K562 (cell line): ENCODE results near the gene FAM124A.

Experiments used
- CEBPB ChIP-seq: fragments of 450-650 bp; IDR thresholded peaks from 2 replicates; pipeline ENCODE4 v1.6.1; 2016; ENCODE audit warnings: missing genetic modification characterization, missing compliant biosample characterization
- CGGBP1 ChIP-seq: fragments of 250-450 bp; sonication (Bioruptor Pico); IDR thresholded peaks from 2 replicates; pipeline ENCODE4 v1.9.0; 2021; ENCODE audit warnings: mild to moderate bottlenecking
- CTCF ChIP-seq, 3 experiments: IDR thresholded peaks in 2 of 3; conservative IDR thresholded peaks in 1 of 3; 2 replicates each; pipeline ENCODE4 v1.5.1; 2011 to 2012; ENCODE audit warnings: low read length in 3 of 3, mild to moderate bottlenecking in 3 of 3, control low read depth in 2 of 3, improper control_type of control experiment in 1 of 3, inconsistent platforms in 1 of 3, low read depth in 1 of 3, mixed read lengths in 1 of 3, moderate library complexity in 1 of 3; ENCODE audit not compliant: insufficient read depth in 2 of 3
- E2F4 ChIP-seq: sonication (generic); formaldehyde crosslinking; IDR thresholded peaks from 2 replicates; pipeline ENCODE4 v1.8.0; 2022; ENCODE audit warnings: mild to moderate bottlenecking, low read depth, missing genetic modification reagents
- EHMT2 ChIP-seq: fragments of 450-650 bp; IDR thresholded peaks from 2 replicates; pipeline ENCODE4 v1.6.1; 2018; ENCODE audit warnings: antibody characterized with exemption
- EP300 ChIP-seq: IDR thresholded peaks from 2 replicates; pipeline ENCODE4 v1.6.1; 2012; ENCODE audit warnings: low read length, improper control_type of control experiment
- HDAC2 ChIP-seq: fragments of 450-650 bp; IDR thresholded peaks from 2 replicates; pipeline ENCODE4 v1.6.1; 2016; ENCODE audit warnings: mild to moderate bottlenecking
- IRF9 ChIP-seq: fragments of 450-650 bp; IDR thresholded peaks from 2 replicates; pipeline ENCODE4 v1.6.1; 2016; ENCODE audit warnings: missing biosample characterization, missing genetic modification characterization
- POLR2A ChIP-seq: fragments of 450-650 bp; conservative IDR thresholded peaks from 2 replicates; pipeline ENCODE4 v1.6.1; 2016
- REST ChIP-seq, 2 experiments: fragments of 450-650 bp; formaldehyde crosslinking in 1 of 2; IDR thresholded peaks; 2 replicates each; pipeline versions ENCODE4 v1.4.0 to v1.6.1; 2014 to 2020; ENCODE audit warnings: mild to moderate bottlenecking in 2 of 2, borderline replicate concordance in 1 of 2, low read depth in 1 of 2
- SRSF9 ChIP-seq: fragments of 200-400 bp; formaldehyde crosslinking; IDR thresholded peaks from 2 replicates; pipeline ENCODE4 v1.6.1; 2017; ENCODE audit warnings: low read depth, low read length, borderline replicate concordance
- ZBTB49 ChIP-seq: sonication (generic); formaldehyde crosslinking; IDR thresholded peaks from 2 replicates; pipeline ENCODE4 v1.8.0; 2022; ENCODE audit warnings: missing genetic modification reagents, mild to moderate bottlenecking, borderline replicate concordance
- ZC3H11A ChIP-seq: IDR thresholded peaks from 2 replicates; pipeline ENCODE4 v1.6.1; 2012; ENCODE audit warnings: low read depth, low read length, improper control_type of control experiment
- ZNF175 ChIP-seq: fragments of 200-800 bp; sonication (Bioruptor generic); IDR thresholded peaks from 2 replicates; pipeline ENCODE4 v1.6.1; 2016; ENCODE audit warnings: low read depth, mild to moderate bottlenecking, missing genetic modification characterization, missing compliant biosample characterization

- TF ChIP-seq REST (IDR thresholded peaks at IDR 0.05; ENCODE audit: borderline replicate concordance) (no peak), REST (CRISPR knock-in tag; IDR thresholded peaks at IDR 0.05; ENCODE audit: low read depth) (no peak), IRF9 (tag) (no peak), EP300 (no peak), E2F4 (CRISPR knock-in tag) (no peak), CGGBP1 (CRISPR knock-in tag) (no peak), EHMT2 (no peak), HDAC2 (no peak), CTCF (IDR thresholded peaks at IDR 0.05 in 2 of 3, conservative IDR thresholded peaks at IDR 0.05 in 1 of 3; ENCODE audit: insufficient read depth in 2 of 3, low read depth in 1 of 3, low read length in 3 of 3) (no peak), CEBPB (no peak), ZC3H11A (no peak), ZBTB49 (CRISPR knock-in tag) (no peak), ZNF175 (no peak), SRSF9 (no peak), POLR2A (no peak)
Observed at GRCh38 chr13:51230477-51231105, 8.4 kb downstream of the FAM124A start.
